ENCODE measurements around the gene ATP8B4.

GRCh38 chr15:50135031-50135551, 16.1 kb upstream of the ATP8B4 start:
- TF ChIP-seq CTCF (IDR thresholded peaks at IDR 0.05 in 8 of 11, conservative IDR thresholded peaks at IDR 0.05 in 3 of 11) (no peak), POLR2A (IDR thresholded peaks at IDR 0.05) (no peak)

Data from spleen (tissue), 7 donors.